ENCODE data around the gene PRR3.
A peak's percentile ranks its signal among the peaks of the same experiment; 100 is the strongest.

Gene PRR3

DNA sequence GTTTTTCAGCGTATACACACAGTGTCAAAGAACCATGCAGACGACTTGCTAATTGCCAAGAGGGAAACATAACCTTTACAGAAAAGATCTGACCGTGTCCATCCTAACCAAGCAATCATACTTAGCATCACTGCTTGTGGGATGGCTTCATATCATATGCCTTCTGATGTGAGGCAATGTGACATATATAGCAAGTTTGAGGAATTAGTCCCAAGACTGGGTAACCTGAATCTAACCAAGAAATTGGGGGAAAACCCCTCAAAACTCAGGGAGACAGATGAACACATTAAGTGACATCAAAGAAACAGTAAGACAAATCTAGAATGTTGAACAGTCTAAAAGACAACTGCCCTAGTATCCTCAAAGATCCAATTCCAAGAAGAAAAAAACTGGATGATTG, 19.2 kb upstream of the PRR3 start:
- no peak for DNase-seq

GRCh38 chr6:30541515-30542403, 15.3 kb upstream of the PRR3 start:
- DNase-seq, result peak; percentile 79

- DNase-seq, result no peak
Observed at GRCh38 chr6:30542404-30542725, 14.7 kb upstream of the PRR3 start.

- no peak for DNase-seq
Observed at GRCh38 chr6:30542915-30543314, 14.2 kb upstream of the PRR3 start.

DNA sequence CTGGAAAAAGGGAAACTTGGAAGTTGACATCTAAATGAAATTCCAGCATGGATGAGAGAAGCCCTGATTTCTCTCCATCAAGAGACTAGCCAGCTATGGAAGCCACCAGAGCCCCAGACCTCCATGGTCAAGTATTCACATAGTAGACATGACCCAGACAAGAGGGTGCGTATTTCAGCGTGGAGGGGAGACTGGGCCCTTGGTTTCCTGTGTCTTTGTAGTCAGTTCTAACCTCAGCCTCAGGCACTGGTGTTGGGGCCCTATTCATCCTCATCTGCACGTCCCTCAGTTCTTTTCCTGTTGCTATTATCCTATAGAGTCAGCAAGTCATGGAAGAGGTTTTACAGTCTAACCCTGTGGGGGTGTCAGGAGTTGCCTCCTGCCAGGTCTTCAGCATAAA, 13.3 kb upstream of the PRR3 start:
- DNase-seq, result no peak

DNA sequence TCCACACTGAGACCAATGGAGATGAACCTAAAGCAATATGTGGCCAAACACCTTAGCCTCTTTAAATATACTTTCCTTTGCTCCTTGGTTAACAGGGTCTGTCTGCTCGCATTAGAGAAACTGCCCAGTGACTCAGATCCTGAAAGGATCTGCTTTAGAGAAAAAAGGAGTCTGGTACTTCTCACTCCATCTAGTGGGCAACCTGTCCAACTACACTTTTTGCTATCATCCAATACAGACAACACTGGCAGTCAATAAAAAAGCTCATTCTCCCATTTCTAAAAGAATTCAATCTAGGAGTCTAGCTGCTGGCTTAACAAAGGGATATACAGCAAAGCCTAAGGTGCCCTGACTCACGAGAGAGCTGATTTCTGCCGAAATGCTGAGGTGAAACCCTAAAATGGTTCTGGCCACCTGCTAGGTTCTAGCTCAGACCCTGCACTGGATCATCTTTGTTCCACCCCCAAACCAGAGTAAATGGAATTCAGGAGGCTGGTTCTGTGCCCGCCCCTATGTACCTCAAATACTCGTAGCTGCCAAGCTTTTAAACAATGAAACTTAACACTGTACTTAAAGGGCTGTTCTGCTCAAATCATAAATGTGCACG, 12.3 kb upstream of the PRR3 start:
- peak; percentile 69 for DNase-seq

DNA sequence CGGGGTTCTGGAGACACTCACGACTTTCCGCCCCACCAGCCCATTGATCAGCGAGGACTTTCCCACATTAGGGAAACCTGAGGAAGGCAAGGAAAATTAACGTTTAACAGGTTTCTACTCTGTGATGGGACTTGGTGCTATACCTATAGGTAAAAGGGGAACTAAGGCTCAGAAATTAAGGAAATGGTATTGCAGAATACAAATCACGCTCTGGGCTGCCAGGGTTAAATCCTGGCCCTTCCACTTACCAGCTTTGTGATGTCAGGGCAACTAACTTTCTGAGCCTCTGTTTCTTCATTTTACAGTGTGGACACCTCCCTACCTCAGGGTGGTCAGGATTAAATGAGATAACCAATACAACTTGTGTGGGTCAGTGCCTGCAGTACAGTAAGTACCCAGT, 9.6 kb upstream of the PRR3 start:
- DNase-seq, result no peak

GRCh38 chr6:30548375-30548774, 8.7 kb upstream of the PRR3 start:
- no peak for DNase-seq

- no peak for DNase-seq
Observed at GRCh38 chr6:30554404-30554803, 2.7 kb upstream of the PRR3 start.

GRCh38 chr6:30554962-30555815, 1.9 kb upstream of the PRR3 start:
- DNase-seq, result peak; percentile 37

- no peak for DNase-seq
Observed at GRCh38 chr6:30555816-30556065, 1.4 kb upstream of the PRR3 start.

- DNase-seq, result peak; percentile 86
Observed at GRCh38 chr6:30556066-30556905, 809 bp upstream of the PRR3 start, which contains the start of gene GNL1. Gene GNL1 (minus strand): TSS chr6:30556489. CDS start chr6:30556203, 286 bp downstream.

- DNase-seq, result no peak
Observed at GRCh38 chr6:30557683-30557981, 537 bp downstream of the PRR3 start.

GRCh38 chr6:30560930-30561329, 3.8 kb downstream of the PRR3 start:
- DNase-seq, result no peak

- DNase-seq, result no peak
Observed at GRCh38 chr6:30562470-30563425, 5.7 kb downstream of the PRR3 start.

DNA sequence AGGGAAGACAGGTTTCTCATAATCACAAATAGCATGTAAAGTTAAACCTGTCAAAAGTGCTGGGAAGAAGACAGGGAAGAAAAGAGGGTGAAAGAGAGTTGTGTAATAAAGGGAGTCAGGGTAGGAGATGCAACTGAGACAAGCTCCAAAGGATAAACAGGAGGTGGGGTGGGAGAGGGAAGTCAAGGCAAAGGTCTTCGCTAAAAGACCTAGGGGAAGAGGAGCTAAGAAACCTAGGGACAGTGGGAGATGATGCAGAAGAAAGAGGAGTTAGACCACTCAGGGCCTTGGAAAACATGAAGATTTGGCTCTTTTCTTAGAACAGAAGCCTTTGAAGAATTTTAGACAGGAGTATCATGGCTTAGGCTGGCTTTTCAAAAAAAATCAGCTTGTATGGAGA, 7.0 kb downstream of the PRR3 start:
- no peak for DNase-seq

- DNase-seq, result no peak
Observed at GRCh38 chr6:30565772-30566171, 8.7 kb downstream of the PRR3 start.

DNA sequence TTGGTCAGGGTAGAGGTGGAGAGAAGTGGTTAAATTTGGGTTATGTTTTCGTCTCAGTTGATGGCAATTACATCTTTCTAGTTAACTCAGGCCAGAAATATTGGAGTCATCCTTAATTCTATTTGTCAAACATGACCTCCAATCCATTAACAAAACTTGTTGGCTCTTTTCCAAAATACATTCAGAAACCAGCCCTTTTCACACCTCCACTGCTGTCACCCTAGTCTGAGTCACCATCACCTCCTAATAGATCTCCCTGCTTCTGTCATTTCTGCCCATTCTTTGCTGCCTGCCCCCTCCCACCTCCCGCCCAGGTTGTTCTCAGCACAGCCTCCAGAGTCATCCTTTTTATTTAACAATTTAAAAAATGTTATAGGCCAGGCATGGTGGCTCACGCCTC, 11.2 kb downstream of the PRR3 start:
- DNase-seq, result no peak

DNA sequence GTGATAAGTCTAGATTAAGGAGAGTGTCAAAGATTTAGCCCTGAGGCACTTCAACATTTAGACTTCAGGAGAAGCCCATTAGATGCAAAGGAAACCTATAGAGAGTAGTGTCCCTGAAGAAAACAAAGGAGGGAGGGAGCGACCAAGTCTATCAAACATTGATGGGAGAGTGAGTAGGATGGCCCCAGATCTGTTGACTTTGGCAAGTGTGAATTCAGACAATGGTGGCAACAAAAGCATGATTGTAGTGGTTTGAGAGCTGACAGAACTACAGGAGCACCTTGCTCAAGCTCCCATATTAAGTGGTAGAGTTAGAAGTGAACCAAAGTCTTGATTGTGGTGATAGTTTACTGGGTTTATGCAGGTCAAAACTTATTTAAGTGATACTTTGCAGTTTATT, 13.2 kb downstream of the PRR3 start:
- DNase-seq, result no peak

GRCh38 chr6:30570740-30571074, 13.6 kb downstream of the PRR3 start:
- no peak for DNase-seq

DNA sequence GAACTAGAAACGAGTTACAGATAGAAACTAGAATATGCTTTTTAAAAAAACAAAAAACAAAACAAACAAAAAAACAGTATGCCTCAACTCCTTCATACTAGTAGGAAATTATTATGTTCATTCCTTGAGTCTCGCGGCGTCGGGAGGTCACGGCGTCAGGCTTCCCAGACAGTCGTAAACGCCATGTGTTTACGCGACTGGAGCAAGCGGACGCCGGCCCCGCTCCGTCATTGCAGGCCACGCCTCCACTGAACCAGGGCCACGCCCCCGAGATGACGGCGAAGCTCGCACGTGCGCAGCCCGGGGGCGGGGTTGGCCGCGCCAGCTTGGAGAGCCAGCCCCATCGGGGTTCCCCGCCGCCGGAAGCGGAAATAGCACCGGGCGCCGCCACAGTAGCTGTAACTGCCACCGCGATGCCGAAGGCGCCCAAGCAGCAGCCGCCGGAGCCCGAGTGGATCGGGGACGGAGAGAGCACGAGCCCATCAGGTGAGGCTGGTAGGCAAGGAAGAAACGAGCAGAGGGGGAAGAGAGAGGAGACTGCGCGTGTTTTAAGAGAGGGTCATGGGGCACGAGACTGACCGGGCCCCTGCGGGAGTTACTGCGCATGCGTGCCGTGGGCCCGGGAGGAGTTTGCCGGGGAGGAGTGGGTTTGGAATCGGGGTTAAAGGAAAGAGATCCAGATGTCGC, 14.1 kb downstream of the PRR3 start, which contains the start of gene ABCF1:
Gene ABCF1 (plus strand): TSS at position 368 of the 687 bp plus-strand sequence. CDS start 46 bp downstream, at position 414.
- DNase-seq, result peak; percentile 96
